Measurements from ENCODE around the gene SPRED1. TPM values are rescaled to one million over a fixed set of nuclear protein-coding genes. Genes with fewer than 3 reads are reported as not detected.

SPRED1 gene
- total RNA-seq, 1 donor from 2014 or later, result 33.7 TPM

DNA sequence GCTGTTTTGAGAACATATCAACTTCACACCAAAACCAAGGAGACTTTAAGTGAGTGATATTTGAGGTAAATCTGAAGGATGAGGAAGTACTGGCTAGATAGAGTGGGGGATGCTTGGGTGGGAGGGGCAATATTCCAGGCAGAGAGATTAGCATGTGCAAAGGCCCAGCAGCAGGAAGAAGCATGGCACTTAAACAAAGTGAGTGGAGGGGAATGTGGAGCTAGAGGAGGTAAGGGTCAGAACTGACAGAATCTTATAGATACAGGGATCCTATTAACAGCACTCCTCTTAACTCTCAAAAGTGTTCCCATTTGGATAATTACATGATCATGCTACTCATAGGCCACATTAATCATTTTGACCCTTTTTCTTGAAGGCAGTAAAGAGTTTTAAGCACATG lies 41.4 kb upstream of the SPRED1 start:
- no peaks in the 10 kb centered on the region for H3K27me3 Mint-ChIP-seq (ENCODE audit: unreplicated experiment)
- no peaks in the 10 kb centered on the region for H3K36me3 Mint-ChIP-seq (ENCODE audit: unreplicated experiment)
- DNase-seq (ENCODE audit: extremely low spot score, unreplicated experiment), result no peak
- no peak overlapping the region for H3K4me3 Mint-ChIP-seq (ENCODE audit: unreplicated experiment)
- TF ChIP-seq, protein P1, sequence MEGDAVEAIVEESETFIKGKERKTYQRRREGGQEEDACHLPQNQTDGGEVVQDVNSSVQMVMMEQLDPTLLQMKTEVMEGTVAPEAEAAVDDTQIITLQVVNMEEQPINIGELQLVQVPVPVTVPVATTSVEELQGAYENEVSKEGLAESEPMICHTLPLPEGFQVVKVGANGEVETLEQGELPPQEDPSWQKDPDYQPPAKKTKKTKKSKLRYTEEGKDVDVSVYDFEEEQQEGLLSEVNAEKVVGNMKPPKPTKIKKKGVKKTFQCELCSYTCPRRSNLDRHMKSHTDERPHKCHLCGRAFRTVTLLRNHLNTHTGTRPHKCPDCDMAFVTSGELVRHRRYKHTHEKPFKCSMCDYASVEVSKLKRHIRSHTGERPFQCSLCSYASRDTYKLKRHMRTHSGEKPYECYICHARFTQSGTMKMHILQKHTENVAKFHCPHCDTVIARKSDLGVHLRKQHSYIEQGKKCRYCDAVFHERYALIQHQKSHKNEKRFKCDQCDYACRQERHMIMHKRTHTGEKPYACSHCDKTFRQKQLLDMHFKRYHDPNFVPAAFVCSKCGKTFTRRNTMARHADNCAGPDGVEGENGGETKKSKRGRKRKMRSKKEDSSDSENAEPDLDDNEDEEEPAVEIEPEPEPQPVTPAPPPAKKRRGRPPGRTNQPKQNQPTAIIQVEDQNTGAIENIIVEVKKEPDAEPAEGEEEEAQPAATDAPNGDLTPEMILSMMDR (IDR thresholded peaks at IDR 0.05), result no peak
- H3K4me1 Mint-ChIP-seq (ENCODE audit: unreplicated experiment), result peaks cover 12% of the 10 kb centered on the region
- H3K9me3 Mint-ChIP-seq (ENCODE audit: unreplicated experiment), result no peaks in the 10 kb centered on the region
- H3K27ac Mint-ChIP-seq (ENCODE audit: unreplicated experiment), result no peak overlapping the region

DNA sequence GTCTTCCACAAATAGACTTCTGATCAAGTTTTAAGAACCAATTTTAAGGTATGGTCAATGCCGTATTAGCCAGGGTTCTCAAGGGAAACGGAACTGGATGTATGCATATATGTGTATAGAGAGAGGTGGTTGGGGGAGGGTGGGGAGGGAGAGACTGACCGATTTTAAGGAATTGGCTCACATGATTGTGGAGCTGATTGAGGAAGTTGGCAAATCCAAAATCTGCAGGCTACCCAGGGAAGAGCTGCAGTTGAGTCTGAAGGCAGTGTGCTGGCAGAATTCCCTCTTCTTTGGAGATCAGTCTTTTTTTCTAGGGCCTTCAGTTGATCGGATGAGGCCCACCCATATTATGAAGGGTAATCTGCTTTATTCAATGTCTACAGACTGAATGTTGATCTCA lies 40.8 kb upstream of the SPRED1 start:
- DNase-seq (ENCODE audit: extremely low spot score, unreplicated experiment), result no peak
- Mint-ChIP-seq H3K4me1 (ENCODE audit: unreplicated experiment) (peaks cover 13% of the 10 kb centered on the region), H3K9me3 (ENCODE audit: unreplicated experiment) (no peaks in the 10 kb centered on the region), H3K27ac (ENCODE audit: unreplicated experiment) (no peak overlapping the region), H3K27me3 (ENCODE audit: unreplicated experiment) (no peaks in the 10 kb centered on the region), H3K36me3 (ENCODE audit: unreplicated experiment) (no peaks in the 10 kb centered on the region), H3K4me3 (ENCODE audit: unreplicated experiment) (no peak overlapping the region)
- TF ChIP-seq, protein P1 (IDR thresholded peaks at IDR 0.05), result no peak

DNA sequence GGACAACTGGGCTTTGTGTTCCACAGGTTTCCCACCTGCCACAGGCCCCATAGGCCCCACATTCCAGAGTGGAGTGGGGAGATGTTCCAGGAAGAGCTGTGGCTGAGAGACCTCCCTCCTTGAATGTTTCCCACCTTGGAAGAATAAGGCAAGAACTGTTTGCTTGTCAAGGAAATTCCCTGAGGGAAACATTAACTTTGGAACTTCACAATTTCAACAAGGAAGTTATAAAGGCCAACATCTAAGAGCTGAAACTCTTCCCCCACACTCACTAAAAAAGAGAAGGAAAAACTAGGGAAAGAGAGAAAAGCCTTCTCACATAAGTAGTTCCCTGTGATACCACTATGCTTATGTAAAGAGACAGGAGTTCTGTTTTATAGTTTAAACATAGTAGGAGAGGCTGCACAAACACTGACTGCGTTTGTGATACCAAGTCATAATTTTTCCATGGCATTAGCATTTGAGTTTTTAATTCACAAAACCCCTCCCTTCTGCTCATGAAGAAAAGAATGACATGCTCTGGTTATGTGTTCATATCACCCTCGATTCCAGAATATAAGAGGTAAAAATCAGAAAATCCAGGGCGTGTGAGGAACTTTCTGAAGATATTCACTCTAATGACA lies 39.8 kb upstream of the SPRED1 start:
- Mint-ChIP-seq H3K4me3 (ENCODE audit: unreplicated experiment) (no peak overlapping the region), H3K27ac (ENCODE audit: unreplicated experiment) (no peak overlapping the region), H3K4me1 (ENCODE audit: unreplicated experiment) (peaks cover 18% of the 10 kb centered on the region), H3K36me3 (ENCODE audit: unreplicated experiment) (no peaks in the 10 kb centered on the region), H3K27me3 (ENCODE audit: unreplicated experiment) (no peaks in the 10 kb centered on the region), H3K9me3 (ENCODE audit: unreplicated experiment) (no peaks in the 10 kb centered on the region)
- TF ChIP-seq, protein P1 (IDR thresholded peaks at IDR 0.05), result no peak
- no peak for DNase-seq (ENCODE audit: extremely low spot score, unreplicated experiment)

DNA sequence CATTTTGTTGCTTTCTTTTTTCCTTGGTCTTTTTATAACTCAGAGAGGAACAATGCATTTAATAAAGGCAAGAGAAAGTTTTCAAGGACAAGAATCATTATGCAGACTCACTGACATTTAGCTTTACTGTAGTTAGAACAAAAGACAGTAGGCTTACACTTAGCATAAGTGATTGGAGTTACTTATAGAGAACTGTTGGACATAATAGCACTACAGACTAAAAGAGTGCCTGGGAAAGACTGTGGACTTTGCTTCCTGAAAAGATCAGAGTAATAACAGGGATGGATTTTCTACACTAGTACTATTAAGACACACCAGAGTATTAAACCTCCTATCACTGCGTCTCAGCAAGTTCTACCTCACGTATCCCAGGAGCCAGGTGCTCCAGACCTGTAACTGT lies 39.3 kb upstream of the SPRED1 start:
- Mint-ChIP-seq H3K4me1 (ENCODE audit: unreplicated experiment) (peaks cover 22% of the 10 kb centered on the region), H3K27ac (ENCODE audit: unreplicated experiment) (no peak overlapping the region), H3K36me3 (ENCODE audit: unreplicated experiment) (no peaks in the 10 kb centered on the region), H3K9me3 (ENCODE audit: unreplicated experiment) (no peaks in the 10 kb centered on the region), H3K4me3 (ENCODE audit: unreplicated experiment) (no peak overlapping the region), H3K27me3 (ENCODE audit: unreplicated experiment) (no peaks in the 10 kb centered on the region)
- TF ChIP-seq, protein P1 (IDR thresholded peaks at IDR 0.05), result no peak
- DNase-seq (ENCODE audit: extremely low spot score, unreplicated experiment), result no peak

DNA sequence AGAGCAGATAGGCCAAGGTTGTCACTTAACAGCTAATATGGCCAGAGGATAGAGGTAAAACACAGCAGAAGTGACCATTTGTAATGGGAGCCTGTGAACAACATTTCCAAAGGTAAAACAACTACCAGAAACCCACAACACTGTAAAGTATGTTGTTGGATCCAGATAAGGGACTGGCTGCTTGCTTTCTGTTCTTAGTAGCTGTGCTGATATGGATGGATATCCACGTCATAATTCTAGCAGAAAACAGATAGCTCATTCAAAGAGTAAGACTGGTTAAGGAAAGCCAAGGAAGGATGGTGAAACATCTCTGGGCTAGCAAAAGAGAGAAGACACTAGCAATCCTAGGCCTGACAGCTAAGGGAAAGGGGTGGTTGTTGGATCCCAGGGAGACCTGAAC lies 36.9 kb upstream of the SPRED1 start:
- H3K27ac Mint-ChIP-seq (ENCODE audit: unreplicated experiment), result no peak overlapping the region
- no peak for DNase-seq (ENCODE audit: extremely low spot score, unreplicated experiment)

More for the DNA sequence above, 36.9 kb upstream of the SPRED1 start:
- Mint-ChIP-seq H3K36me3 (ENCODE audit: unreplicated experiment) (no peaks in the 10 kb centered on the region), H3K4me3 (ENCODE audit: unreplicated experiment) (no peak overlapping the region), H3K4me1 (ENCODE audit: unreplicated experiment) (peaks cover 16% of the 10 kb centered on the region), H3K9me3 (ENCODE audit: unreplicated experiment) (no peaks in the 10 kb centered on the region), H3K27me3 (ENCODE audit: unreplicated experiment) (no peaks in the 10 kb centered on the region)
- TF ChIP-seq, protein P1 (IDR thresholded peaks at IDR 0.05), result no peak

Data from osteocyte (in vitro differentiated cells).